ENCODE results near the gene IL2RG.

Gene IL2RG

DNA sequence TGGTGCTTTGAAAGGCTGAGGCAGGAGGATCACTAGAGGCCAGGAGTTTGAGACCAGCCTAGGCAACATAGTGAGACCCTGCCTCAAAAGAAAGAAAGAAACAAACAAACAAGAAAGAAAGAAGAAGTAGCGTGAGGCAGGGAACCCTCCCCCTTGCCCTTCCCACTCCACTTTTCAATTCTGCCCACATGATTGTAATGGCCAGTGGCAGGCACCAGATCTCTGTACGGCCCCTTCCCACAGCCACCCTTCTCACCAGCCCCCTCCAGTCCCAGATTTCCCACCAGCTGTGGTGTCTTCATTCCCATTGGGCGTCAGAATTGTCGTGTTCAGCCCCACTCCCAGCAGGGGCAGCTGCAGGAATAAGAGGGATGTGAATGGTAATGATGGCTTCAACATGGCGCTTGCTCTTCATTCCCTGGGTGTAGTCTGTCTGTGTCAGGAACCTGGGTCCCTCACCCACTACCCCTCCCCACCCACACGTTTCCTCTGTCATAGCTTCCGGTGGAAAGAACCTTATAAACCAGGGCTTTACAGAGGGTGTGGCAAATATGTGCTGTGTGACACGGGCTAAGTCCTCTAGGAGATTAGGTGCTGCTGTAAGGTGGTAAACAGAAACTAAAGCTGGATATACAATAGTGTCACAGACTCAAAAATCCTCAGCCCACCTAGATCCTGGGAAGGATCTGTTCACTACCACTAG, at the start of gene IL2RG:
IL2RG (minus strand) TSS at position 437 of the 703 bp plus-strand sequence; CDS start at position 399, 38 bp downstream.
- no peak within 1 kb of the TSS for H3K9ac ChIP-seq (ENCODE audit: low read length)
- H3K4me1 ChIP-seq (ENCODE audit: control insufficient read depth, insufficient read depth, low read length), result no peaks in the 10 kb centered on the region
- H3K36me3 ChIP-seq (ENCODE audit: control insufficient read depth, insufficient read depth, low read length), result no peaks in the 10 kb centered on the region
- H3K4me3 ChIP-seq (ENCODE audit: low read length), result peak within 1 kb of the TSS; percentile 55
- H3K27me3 ChIP-seq (ENCODE audit: control insufficient read depth, insufficient read depth, low read length), result peaks cover 9% of the 10 kb centered on the region
- no peak within 1 kb of the TSS for H3K27ac ChIP-seq (ENCODE audit: low read depth, low read length)

DNA sequence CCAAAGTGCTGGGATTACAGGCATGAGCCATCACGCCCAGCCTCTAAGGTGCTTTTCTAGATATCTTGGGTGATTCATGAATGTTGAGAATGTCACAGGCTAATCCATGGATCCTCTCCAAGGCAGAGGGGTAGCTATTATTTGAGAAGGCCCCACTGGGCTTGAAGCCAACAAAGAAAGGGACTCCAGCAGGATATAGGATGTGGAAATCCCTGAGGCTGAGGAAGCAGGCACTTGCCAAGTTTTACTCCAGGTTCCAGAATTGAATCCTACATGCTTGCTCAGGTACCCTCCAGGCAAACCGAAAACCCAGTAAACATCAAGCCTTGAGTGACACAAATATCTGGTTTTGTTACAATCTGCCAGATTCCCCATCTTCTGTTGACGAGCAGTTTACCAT, 49.1 kb upstream of the IL2RG start:
- H3K4me1 ChIP-seq (ENCODE audit: control insufficient read depth, insufficient read depth, low read length), result no peaks in the 10 kb centered on the region
- no peaks in the 10 kb centered on the region for H3K36me3 ChIP-seq (ENCODE audit: control insufficient read depth, insufficient read depth, low read length)
- H3K27ac ChIP-seq (ENCODE audit: low read depth, low read length), result no peak overlapping the region
- no peak overlapping the region for H3K9ac ChIP-seq (ENCODE audit: low read length)
- no peak overlapping the region for H3K4me3 ChIP-seq (ENCODE audit: low read length)
- H3K27me3 ChIP-seq (ENCODE audit: control insufficient read depth, insufficient read depth, low read length), result no peaks in the 10 kb centered on the region

DNA sequence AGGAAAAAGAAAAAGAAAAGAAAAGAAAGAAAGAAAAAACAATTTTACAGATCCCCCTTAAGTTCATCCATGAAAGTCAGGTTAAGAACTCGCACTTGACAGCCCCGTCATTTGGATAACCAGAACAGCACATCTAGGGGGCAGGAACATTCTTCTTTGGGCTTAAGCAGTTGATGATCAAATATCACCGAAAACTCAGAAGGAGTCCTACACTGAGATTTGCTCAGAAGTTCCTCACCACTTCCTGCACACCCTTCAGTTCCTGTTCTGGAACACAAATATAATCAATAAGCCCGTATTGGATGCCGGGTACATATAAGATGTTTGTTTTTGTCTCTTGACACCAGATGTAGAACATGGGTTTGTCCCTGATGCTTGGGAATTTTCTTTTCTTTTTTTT, 48.0 kb upstream of the IL2RG start:
- H3K27me3 ChIP-seq (ENCODE audit: control insufficient read depth, insufficient read depth, low read length), result peaks cover 3% of the 10 kb centered on the region
- no peak overlapping the region for H3K9ac ChIP-seq (ENCODE audit: low read length)
- H3K36me3 ChIP-seq (ENCODE audit: control insufficient read depth, insufficient read depth, low read length), result no peaks in the 10 kb centered on the region
- H3K4me1 ChIP-seq (ENCODE audit: control insufficient read depth, insufficient read depth, low read length), result no peaks in the 10 kb centered on the region
- no peak overlapping the region for H3K4me3 ChIP-seq (ENCODE audit: low read length)
- no peak overlapping the region for H3K27ac ChIP-seq (ENCODE audit: low read depth, low read length)

DNA sequence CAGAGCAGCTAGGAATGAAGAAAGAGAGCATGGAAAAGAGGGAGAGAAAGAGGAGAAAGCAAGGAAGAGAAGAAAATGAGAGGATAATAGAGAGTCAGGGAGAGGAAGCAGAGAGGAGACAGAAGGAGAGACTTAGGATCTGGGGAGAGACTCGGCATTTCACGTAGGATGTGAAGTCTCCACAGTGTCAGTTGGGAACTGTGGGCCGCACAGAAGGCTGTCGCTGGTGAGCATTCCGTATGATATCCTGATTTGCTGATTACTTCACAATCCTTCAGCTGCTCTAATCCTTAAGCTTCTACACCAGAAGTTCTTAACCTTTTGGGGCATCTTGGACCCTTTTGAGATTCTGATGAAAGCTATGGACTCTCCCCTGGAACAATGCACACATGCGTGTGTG, 47.2 kb upstream of the IL2RG start:
- no peak overlapping the region for H3K4me3 ChIP-seq (ENCODE audit: low read length)
- H3K27ac ChIP-seq (ENCODE audit: low read depth, low read length), result no peak overlapping the region
- no peak overlapping the region for H3K9ac ChIP-seq (ENCODE audit: low read length)
- no peaks in the 10 kb centered on the region for H3K36me3 ChIP-seq (ENCODE audit: control insufficient read depth, insufficient read depth, low read length)
- no peaks in the 10 kb centered on the region for H3K4me1 ChIP-seq (ENCODE audit: control insufficient read depth, insufficient read depth, low read length)
- peaks cover 3% of the 10 kb centered on the region for H3K27me3 ChIP-seq (ENCODE audit: control insufficient read depth, insufficient read depth, low read length)

DNA sequence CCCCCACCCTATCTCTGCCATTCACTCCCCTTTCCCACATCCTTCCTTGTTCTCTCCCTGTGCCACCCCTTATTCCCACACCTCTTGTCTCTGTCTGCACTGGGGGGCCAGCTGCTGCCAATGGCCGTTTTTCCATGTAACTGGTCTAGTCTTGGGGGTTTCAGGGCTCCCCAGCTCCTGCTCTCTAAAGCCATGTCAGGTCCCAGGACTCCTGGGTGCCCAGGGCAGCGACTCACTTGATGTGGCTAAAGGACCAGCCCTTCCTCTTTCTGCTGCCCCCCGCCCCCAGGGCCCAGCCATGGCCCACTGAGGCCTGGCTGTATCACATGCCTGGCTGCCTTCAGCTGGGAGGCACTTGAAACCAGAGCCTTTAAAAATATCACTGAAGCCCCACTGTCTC, 43.3 kb upstream of the IL2RG start:
- Histone ChIP-seq H3K9ac (ENCODE audit: low read length) (no peak overlapping the region), H3K27me3 (ENCODE audit: control insufficient read depth, insufficient read depth, low read length) (peaks cover 3% of the 10 kb centered on the region), H3K4me1 (ENCODE audit: control insufficient read depth, insufficient read depth, low read length) (no peaks in the 10 kb centered on the region), H3K36me3 (ENCODE audit: control insufficient read depth, insufficient read depth, low read length) (no peaks in the 10 kb centered on the region), H3K27ac (ENCODE audit: low read depth, low read length) (no peak overlapping the region), H3K4me3 (ENCODE audit: low read length) (no peak overlapping the region)

DNA sequence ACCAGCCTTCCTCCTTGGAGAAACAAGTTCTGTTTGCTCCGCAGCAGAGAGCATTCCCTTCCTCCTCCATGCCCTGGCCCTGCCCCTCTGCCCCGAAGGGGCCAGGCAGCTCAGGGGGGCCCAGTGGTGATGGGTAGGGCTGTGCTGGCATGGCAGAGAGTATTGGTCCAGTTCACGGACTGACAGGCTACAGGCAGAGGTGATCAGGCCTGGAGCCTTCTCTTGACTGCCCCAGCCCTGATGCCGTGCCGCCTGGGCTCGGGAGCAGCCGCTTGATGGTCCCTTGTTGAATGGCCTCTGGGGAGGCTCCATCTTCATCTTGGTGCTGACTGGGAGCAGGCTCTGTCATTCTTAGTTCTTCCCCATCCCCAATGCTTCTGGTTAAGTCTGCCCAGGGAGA, 42.8 kb upstream of the IL2RG start:
- H3K27me3 ChIP-seq (ENCODE audit: control insufficient read depth, insufficient read depth, low read length), result peaks cover 3% of the 10 kb centered on the region
- no peak overlapping the region for H3K9ac ChIP-seq (ENCODE audit: low read length)
- H3K4me3 ChIP-seq (ENCODE audit: low read length), result no peak overlapping the region
- no peak overlapping the region for H3K27ac ChIP-seq (ENCODE audit: low read depth, low read length)
- no peaks in the 10 kb centered on the region for H3K4me1 ChIP-seq (ENCODE audit: control insufficient read depth, insufficient read depth, low read length)
- H3K36me3 ChIP-seq (ENCODE audit: control insufficient read depth, insufficient read depth, low read length), result no peaks in the 10 kb centered on the region

DNA sequence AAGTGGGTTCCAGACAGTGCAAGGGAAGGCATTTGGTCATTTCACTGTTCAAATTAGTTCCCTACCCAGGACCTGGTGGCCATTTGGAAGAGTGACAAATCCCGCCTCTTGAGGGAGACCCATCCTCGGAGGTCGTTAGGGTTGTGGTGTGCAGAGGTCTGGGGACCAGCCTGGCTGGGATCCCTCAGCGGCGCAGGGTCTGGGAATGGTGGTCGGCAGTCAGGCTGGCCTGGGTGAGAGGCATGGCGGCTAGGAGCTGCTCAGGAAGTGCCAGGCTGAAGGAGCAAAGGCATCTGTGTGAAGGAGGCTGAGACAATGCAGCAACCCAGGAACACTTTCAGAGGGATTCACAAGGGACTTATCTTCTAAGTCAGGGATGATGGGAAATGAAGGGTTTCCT, 40.0 kb upstream of the IL2RG start:
- H3K9ac ChIP-seq (ENCODE audit: low read length), result no peak overlapping the region
- H3K27ac ChIP-seq (ENCODE audit: low read depth, low read length), result no peak overlapping the region
- no peak overlapping the region for H3K4me3 ChIP-seq (ENCODE audit: low read length)
- H3K4me1 ChIP-seq (ENCODE audit: control insufficient read depth, insufficient read depth, low read length), result no peaks in the 10 kb centered on the region
- peaks cover 3% of the 10 kb centered on the region for H3K27me3 ChIP-seq (ENCODE audit: control insufficient read depth, insufficient read depth, low read length)
- no peaks in the 10 kb centered on the region for H3K36me3 ChIP-seq (ENCODE audit: control insufficient read depth, insufficient read depth, low read length)

DNA sequence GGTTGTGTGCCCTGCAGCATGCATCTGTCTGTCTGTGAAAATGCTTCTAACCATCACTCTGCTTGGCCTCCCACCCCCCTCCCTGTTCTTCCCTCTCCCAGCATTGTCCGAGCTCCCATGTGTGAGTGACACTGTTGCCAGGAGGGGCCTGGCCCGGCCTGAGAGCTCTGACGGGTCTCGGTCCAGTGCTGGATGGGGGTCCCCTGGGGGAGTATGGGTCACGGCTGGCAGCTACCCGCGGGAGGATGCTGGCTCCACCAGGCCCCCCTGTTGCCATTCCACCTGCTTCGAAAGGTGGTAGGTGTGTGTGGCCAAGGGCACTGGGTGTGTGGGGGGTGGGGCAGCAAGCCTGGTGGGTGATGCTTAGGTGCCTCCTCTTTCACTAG, 36.9 kb upstream of the IL2RG start:
- no peak overlapping the region for H3K9ac ChIP-seq (ENCODE audit: low read length)
- H3K4me3 ChIP-seq (ENCODE audit: low read length), result no peak overlapping the region
- no peak overlapping the region for H3K27ac ChIP-seq (ENCODE audit: low read depth, low read length)
- H3K27me3 ChIP-seq (ENCODE audit: control insufficient read depth, insufficient read depth, low read length), result no peaks in the 10 kb centered on the region
- no peaks in the 10 kb centered on the region for H3K36me3 ChIP-seq (ENCODE audit: control insufficient read depth, insufficient read depth, low read length)
- H3K4me1 ChIP-seq (ENCODE audit: control insufficient read depth, insufficient read depth, low read length), result peaks cover 2% of the 10 kb centered on the region

DNA sequence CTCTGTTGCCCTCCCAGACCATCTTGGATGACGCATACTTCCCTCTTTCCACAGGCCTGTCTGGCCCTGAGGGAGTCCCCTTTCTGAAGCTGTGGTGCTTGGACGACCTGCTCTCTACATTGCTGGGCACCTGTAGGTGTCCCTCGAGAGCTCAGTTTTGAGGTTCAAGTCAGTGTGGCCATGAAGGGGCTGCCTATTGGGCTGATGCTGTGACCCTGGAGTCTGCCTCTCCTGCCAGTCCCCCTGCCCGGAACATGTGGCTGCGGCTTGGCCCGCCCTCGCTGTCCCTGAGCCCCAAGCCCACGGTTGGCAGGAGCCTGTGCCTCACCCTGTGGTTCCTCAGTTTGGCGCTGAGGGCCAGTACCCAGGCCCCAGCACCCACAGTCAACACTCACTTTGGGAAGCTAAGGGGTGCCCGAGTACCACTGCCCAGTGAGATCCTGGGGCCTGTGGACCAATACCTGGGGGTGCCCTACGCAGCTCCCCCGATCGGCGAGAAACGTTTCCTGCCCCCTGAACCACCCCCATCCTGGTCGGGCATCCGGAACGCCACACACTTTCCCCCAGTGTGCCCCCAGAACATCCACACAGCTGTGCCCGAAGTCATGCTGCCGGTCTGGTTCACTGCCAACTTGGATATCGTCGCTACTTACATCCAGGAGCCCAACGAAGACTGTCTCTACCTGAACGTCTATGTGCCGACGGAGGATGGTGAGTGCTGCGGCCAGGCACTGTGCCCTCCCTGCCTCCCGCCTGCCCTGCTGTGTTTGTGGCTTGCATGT, 36.3 kb upstream of the IL2RG start:
- Histone ChIP-seq H3K27ac (ENCODE audit: low read depth, low read length) (no peak overlapping the region), H3K9ac (ENCODE audit: low read length) (no peak overlapping the region), H3K36me3 (ENCODE audit: control insufficient read depth, insufficient read depth, low read length) (no peaks in the 10 kb centered on the region), H3K27me3 (ENCODE audit: control insufficient read depth, insufficient read depth, low read length) (no peaks in the 10 kb centered on the region), H3K4me1 (ENCODE audit: control insufficient read depth, insufficient read depth, low read length) (peaks cover 3% of the 10 kb centered on the region), H3K4me3 (ENCODE audit: low read length) (no peak overlapping the region)

DNA sequence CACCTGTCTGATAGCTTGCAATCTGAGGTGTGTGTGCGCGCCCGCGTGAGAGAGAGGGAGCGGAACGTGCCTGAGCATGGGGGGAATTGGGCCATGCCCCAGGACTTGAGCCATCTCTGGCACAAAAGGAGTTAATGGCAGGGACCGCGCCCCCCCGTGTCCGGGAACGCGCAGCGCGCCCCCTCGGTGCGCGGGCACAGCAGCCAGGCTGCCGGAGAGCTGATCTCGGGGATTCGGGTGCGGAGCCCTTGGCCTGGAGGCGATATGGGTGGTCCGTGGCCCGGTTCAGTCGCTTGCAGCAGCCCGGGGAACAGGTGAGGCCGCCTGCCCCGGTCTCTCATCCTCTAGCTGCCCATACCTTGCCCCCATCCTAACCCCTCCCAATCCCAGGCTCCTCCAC, 33.3 kb upstream of the IL2RG start, which contains the start of gene NLGN3:
NLGN3 (plus strand) TSS at position 191 of the 400 bp plus-strand sequence. CDS start 2,909 bp downstream, outside the sequence.
- H3K27me3 ChIP-seq (ENCODE audit: control insufficient read depth, insufficient read depth, low read length), result no peaks in the 10 kb centered on the region
- H3K4me1 ChIP-seq (ENCODE audit: control insufficient read depth, insufficient read depth, low read length), result peaks cover 3% of the 10 kb centered on the region
- no peak within 1 kb of the TSS for H3K27ac ChIP-seq (ENCODE audit: low read depth, low read length)
- peaks cover 4% of the 10 kb centered on the region for H3K36me3 ChIP-seq (ENCODE audit: control insufficient read depth, insufficient read depth, low read length)
- H3K4me3 ChIP-seq (ENCODE audit: low read length), result peak within 1 kb of the TSS; percentile 29
- no peak within 1 kb of the TSS for H3K9ac ChIP-seq (ENCODE audit: low read length)

DNA sequence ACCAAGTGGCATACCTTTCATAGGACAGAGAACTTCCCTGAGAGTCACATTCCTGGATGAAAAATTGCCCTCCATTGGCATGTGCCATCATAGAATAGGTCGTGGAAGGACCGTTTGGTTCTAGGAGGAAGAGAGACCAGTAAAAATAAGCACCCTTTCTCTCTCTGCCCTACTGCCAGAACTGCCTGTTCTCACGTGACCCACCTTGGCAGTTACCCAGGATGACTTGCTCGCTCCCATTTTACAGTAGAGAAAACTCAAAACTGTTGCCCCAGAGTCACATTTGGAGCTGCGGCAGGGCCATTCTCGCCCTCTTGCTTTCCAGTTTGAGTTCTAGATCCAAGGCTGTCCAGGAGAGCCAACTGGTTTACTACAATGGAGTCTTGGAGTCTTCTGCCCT, 32.1 kb upstream of the IL2RG start:
- H3K36me3 ChIP-seq (ENCODE audit: control insufficient read depth, insufficient read depth, low read length), result peaks cover 4% of the 10 kb centered on the region
- H3K4me3 ChIP-seq (ENCODE audit: low read length), result no peak overlapping the region
- H3K4me1 ChIP-seq (ENCODE audit: control insufficient read depth, insufficient read depth, low read length), result peaks cover 3% of the 10 kb centered on the region
- H3K27ac ChIP-seq (ENCODE audit: low read depth, low read length), result no peak overlapping the region
- no peak overlapping the region for H3K9ac ChIP-seq (ENCODE audit: low read length)
- H3K27me3 ChIP-seq (ENCODE audit: control insufficient read depth, insufficient read depth, low read length), result no peaks in the 10 kb centered on the region

DNA sequence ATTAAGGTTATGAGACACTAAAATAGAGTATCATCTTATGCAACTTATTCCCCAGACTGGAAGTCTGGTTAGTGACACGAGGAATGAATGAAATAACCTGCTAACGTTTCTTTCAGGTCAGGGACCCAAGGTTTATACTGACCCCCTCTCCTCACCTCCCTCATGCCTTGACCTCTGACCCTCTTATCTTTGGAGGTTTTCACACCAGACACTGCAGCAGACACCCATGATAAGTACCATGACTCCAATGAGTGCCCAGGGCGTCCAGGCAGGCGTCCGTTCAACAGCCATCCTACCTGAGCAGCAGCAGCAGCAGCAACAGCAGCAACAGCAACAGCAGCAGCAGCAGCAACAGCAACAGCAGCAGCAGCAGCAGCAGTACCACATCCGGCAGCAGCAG, 29.1 kb upstream of the IL2RG start:
- Histone ChIP-seq H3K27ac (ENCODE audit: low read depth, low read length) (no peak overlapping the region), H3K36me3 (ENCODE audit: control insufficient read depth, insufficient read depth, low read length) (peaks cover 18% of the 10 kb centered on the region), H3K27me3 (ENCODE audit: control insufficient read depth, insufficient read depth, low read length) (peaks cover 3% of the 10 kb centered on the region), H3K4me3 (ENCODE audit: low read length) (no peak overlapping the region), H3K4me1 (ENCODE audit: control insufficient read depth, insufficient read depth, low read length) (peaks cover 3% of the 10 kb centered on the region), H3K9ac (ENCODE audit: low read length) (no peak overlapping the region)

DNA sequence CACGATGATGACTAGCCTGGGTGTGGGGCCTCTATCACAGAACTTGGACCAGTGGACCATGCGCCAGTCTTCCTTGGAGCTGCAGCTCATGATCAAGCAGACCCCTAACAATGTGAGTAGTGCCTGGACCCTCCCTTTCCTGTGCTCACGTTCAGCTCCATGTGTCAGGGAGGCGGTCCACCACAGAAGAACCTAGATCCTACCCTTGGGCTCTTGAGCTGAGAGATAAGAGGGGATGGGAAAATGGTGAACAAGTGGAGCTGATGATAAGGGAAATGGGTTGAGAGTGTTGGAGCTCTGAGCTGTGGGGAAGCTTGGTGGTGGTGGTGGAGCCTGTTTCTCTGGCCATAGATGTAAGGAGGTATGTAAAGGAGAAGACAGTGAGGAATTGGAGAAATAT, 20.1 kb upstream of the IL2RG start:
- Histone ChIP-seq H3K27ac (ENCODE audit: low read depth, low read length) (no peak overlapping the region), H3K4me1 (ENCODE audit: control insufficient read depth, insufficient read depth, low read length) (no peaks in the 10 kb centered on the region), H3K27me3 (ENCODE audit: control insufficient read depth, insufficient read depth, low read length) (peaks cover 5% of the 10 kb centered on the region), H3K9ac (ENCODE audit: low read length) (no peak overlapping the region), H3K4me3 (ENCODE audit: low read length) (no peak overlapping the region), H3K36me3 (ENCODE audit: control insufficient read depth, insufficient read depth, low read length) (peaks cover 17% of the 10 kb centered on the region)
